ENCODE measurements around the gene SDHAF2.

DNA sequence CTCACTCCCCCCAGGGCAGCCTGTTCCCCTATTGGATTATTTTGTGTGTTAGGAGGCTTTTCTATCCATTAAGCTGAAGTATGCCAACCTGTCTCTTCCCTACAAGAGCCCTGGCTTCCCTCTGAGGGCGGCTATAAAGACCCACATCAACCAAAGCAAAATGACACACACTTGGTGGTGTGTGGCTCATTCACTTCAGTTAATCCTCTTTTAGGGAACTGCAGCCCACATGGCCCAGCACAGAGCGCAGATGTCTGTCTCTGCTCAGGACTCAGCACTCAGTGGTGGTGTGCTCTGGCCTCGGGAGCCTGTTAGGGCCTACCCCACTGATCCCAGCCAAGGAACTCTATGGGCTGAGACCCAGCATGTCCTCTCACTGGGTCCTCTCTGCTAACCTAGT is 46.4 kb downstream of the SDHAF2 start:
- TF ChIP-seq, protein P1, sequence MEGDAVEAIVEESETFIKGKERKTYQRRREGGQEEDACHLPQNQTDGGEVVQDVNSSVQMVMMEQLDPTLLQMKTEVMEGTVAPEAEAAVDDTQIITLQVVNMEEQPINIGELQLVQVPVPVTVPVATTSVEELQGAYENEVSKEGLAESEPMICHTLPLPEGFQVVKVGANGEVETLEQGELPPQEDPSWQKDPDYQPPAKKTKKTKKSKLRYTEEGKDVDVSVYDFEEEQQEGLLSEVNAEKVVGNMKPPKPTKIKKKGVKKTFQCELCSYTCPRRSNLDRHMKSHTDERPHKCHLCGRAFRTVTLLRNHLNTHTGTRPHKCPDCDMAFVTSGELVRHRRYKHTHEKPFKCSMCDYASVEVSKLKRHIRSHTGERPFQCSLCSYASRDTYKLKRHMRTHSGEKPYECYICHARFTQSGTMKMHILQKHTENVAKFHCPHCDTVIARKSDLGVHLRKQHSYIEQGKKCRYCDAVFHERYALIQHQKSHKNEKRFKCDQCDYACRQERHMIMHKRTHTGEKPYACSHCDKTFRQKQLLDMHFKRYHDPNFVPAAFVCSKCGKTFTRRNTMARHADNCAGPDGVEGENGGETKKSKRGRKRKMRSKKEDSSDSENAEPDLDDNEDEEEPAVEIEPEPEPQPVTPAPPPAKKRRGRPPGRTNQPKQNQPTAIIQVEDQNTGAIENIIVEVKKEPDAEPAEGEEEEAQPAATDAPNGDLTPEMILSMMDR (IDR thresholded peaks at IDR 0.05; ENCODE audit: low read length): no peak
- no peak for TF ChIP-seq EZH2 (optimal IDR thresholded peaks at IDR 0.05; ENCODE audit: low read depth, low read length)
